OCI-LY3 (cell line): Measurements from ENCODE around the gene STT3B.

Experiments
- H2AFZ ChIP-seq: fragments of 200-600, 300-600 bp; shearing (Covaris generic); 2 replicates; pipeline ENCODE4 v1.6.0; 2014; ENCODE audit warnings: antibody characterized with exemption, low read depth, low read length
- H3K27ac ChIP-seq: fragments of 200-600, 300-600 bp; sonication (generic); 2 replicates; pipeline ENCODE4 v1.5.1; 2014; ENCODE audit warnings: mild to moderate bottlenecking, low read length, moderate library complexity, mixed read lengths
- H3K27me3 ChIP-seq: fragments of 200-600, 300-600 bp; sonication (generic); 2 replicates; pipeline ENCODE4 v1.6.1; 2014; ENCODE audit warnings: low read depth, low read length, mixed read lengths
- H3K36me3 ChIP-seq: fragments of 200-600, 300-600 bp; sonication (generic); replicated peaks from 2 replicates; pipeline ENCODE3; 2014; ENCODE audit warnings: low read depth, low read length, mixed read lengths
- H3K4me1 ChIP-seq: fragments of 300-600, 200-600 bp; sonication (generic); 2 replicates; pipeline ENCODE4 v1.6.1; 2014; ENCODE audit warnings: low read length, mixed read lengths
- H3K4me2 ChIP-seq: fragments of 200-600, 300-600 bp; sonication (generic); 2 replicates; pipeline ENCODE4 v1.6.1; 2014; ENCODE audit warnings: low read length, mixed read lengths
- H3K4me3 ChIP-seq: fragments of 300-600, 200-600 bp; sonication (generic); 2 replicates; pipeline ENCODE4 v1.5.1; 2014; ENCODE audit warnings: antibody characterized with exemption, mild to moderate bottlenecking, low read length, moderate library complexity
- H3K79me2 ChIP-seq: fragments of 300-600, 200-600 bp; shearing (Covaris generic); 2 replicates; pipeline ENCODE4 v1.6.1; 2014; ENCODE audit warnings: mild to moderate bottlenecking, low read length, mixed read lengths
- H3K9ac ChIP-seq: fragments of 300-600, 200-600 bp; shearing (Covaris generic); 2 replicates; pipeline ENCODE4 v1.6.0; 2014; ENCODE audit warnings: mild to moderate bottlenecking, low read length, moderate library complexity
- H3K9me3 ChIP-seq: fragments of 200-600, 300-600 bp; shearing (Covaris generic); 2 replicates; pipeline ENCODE4 v1.6.1; 2014; ENCODE audit warnings: low read length, mixed read lengths; ENCODE audit not compliant: insufficient read depth
- H4K20me1 ChIP-seq: fragments of 200-600, 300-600 bp; sonication (generic); 2 replicates; pipeline ENCODE4 v1.6.1; 2016; ENCODE audit warnings: low read length, mixed read lengths; ENCODE audit not compliant: insufficient read depth
- EZH2phosphoT487 ChIP-seq: fragments of 200-600 bp; shearing (Covaris generic); IDR thresholded peaks from 2 replicates; pipeline ENCODE4 v1.6.1; 2018; ENCODE audit warnings: antibody characterized with exemption, mixed run types, low read depth
- TF ChIP-seq, protein P1 (sequence below): fragments of 200-600, 300-600 bp; sonication (generic); IDR thresholded peaks from 2 replicates; pipeline ENCODE4 v1.5.1; 2014; ENCODE audit warnings: antibody characterized with exemption, low read length, low read depth

The STT3B gene

GRCh38 chr3:31508452-31509146 is 24.1 kb upstream of the STT3B start:
- Histone ChIP-seq H3K27me3 (no peaks in the 10 kb centered on the region), H3K27ac (no peak overlapping the region), H3K4me1 (peaks cover 21% of the 10 kb centered on the region), H3K9me3 (no peaks in the 10 kb centered on the region), H3K4me2 (no peak overlapping the region), H3K9ac (no peak overlapping the region), H4K20me1 (no peaks in the 10 kb centered on the region), H2AFZ (no peak overlapping the region), H3K4me3 (no peak overlapping the region), H3K36me3 (no peaks in the 10 kb centered on the region), H3K79me2 (no peaks in the 10 kb centered on the region)
- TF ChIP-seq, protein P1, sequence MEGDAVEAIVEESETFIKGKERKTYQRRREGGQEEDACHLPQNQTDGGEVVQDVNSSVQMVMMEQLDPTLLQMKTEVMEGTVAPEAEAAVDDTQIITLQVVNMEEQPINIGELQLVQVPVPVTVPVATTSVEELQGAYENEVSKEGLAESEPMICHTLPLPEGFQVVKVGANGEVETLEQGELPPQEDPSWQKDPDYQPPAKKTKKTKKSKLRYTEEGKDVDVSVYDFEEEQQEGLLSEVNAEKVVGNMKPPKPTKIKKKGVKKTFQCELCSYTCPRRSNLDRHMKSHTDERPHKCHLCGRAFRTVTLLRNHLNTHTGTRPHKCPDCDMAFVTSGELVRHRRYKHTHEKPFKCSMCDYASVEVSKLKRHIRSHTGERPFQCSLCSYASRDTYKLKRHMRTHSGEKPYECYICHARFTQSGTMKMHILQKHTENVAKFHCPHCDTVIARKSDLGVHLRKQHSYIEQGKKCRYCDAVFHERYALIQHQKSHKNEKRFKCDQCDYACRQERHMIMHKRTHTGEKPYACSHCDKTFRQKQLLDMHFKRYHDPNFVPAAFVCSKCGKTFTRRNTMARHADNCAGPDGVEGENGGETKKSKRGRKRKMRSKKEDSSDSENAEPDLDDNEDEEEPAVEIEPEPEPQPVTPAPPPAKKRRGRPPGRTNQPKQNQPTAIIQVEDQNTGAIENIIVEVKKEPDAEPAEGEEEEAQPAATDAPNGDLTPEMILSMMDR: no peak
- TF ChIP-seq EZH2phosphoT487: no peak

DNA sequence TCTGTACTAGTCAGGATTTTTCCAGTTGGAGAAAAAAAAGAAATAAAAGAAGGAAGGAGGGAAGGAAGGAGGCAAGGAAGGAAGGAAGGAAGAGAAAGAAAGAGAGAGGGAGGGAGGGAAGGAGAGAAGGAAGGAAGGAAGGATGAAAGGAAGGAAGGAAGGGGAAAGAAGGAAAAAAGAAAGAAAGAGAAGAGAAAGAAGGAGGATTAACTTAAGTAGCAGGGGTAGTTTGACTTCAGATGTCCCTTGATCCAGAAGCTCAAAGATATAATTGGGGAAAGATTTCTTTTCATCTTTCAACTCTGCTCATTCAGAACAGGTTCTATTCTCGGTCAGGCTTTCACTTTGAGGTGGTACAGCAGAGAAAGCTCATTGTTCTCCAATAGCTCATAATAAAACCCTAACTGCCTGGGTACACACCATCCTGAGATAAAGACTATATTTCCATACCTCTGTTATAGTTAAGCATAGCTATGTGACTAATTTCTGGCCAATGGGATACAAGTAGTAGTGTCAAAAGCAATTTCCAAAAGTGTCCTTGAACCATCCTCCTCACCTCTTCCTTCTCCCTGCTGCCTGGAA is 23.5 kb upstream of the STT3B start:
- H3K9me3 ChIP-seq: no peaks in the 10 kb centered on the region
- H3K4me3 ChIP-seq: no peak overlapping the region
- no peaks in the 10 kb centered on the region for H3K27me3 ChIP-seq
- H3K9ac ChIP-seq: no peak overlapping the region
- no peak overlapping the region for H3K4me2 ChIP-seq
- H2AFZ ChIP-seq: no peak overlapping the region
- no peak overlapping the region for H3K27ac ChIP-seq
- no peaks in the 10 kb centered on the region for H4K20me1 ChIP-seq
- no peaks in the 10 kb centered on the region for H3K36me3 ChIP-seq
- TF ChIP-seq, protein P1: no peak
- no peak for TF ChIP-seq EZH2phosphoT487
- peaks cover 21% of the 10 kb centered on the region for H3K4me1 ChIP-seq
- H3K79me2 ChIP-seq: no peaks in the 10 kb centered on the region

DNA sequence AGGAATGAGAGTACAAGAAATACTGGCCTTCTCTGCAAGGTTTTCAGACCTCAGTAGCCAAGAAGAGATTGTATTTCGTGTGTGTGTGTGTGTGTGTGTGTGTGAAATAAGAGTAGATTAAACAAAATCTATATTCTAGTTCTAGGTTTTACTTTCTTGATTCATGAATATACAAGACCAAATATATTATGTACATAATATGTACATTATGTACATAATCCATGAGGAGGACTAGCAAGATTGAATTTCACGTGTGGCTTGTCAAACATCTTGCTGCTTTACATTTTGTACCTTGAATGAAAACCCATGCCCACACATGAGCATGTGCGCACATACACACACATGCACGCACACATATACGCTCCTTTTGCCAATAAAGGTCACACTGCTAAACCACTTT is 18.2 kb upstream of the STT3B start:
- H3K4me1 ChIP-seq: no peaks in the 10 kb centered on the region
- H3K9ac ChIP-seq: no peak overlapping the region
- no peak overlapping the region for H3K27ac ChIP-seq
- H3K4me2 ChIP-seq: no peak overlapping the region
- H4K20me1 ChIP-seq: no peaks in the 10 kb centered on the region
- no peak for TF ChIP-seq EZH2phosphoT487
- TF ChIP-seq, protein P1: no peak
- H3K79me2 ChIP-seq: no peaks in the 10 kb centered on the region
- H2AFZ ChIP-seq: no peak overlapping the region
- no peaks in the 10 kb centered on the region for H3K36me3 ChIP-seq
- H3K4me3 ChIP-seq: no peak overlapping the region
- no peaks in the 10 kb centered on the region for H3K27me3 ChIP-seq
- no peaks in the 10 kb centered on the region for H3K9me3 ChIP-seq

- Histone ChIP-seq H3K36me3 (no peaks in the 10 kb centered on the region), H2AFZ (no peak overlapping the region), H4K20me1 (no peaks in the 10 kb centered on the region), H3K27ac (no peak overlapping the region), H3K27me3 (no peaks in the 10 kb centered on the region), H3K9ac (no peak overlapping the region), H3K4me2 (no peak overlapping the region), H3K4me3 (no peak overlapping the region), H3K4me1 (no peaks in the 10 kb centered on the region), H3K9me3 (no peaks in the 10 kb centered on the region), H3K79me2 (no peaks in the 10 kb centered on the region)
- TF ChIP-seq EZH2phosphoT487: no peak
- TF ChIP-seq, protein P1: no peak
These were observed 17.0 kb upstream of the STT3B start for GRCh38 chr3:31515486-31516284.
